Activated T-helper 1 cell treated with Interleukin-2 at 50 U/mL for 16 hours (primary cell): ENCODE measurements around the gene COX7B2.

Experiments
- DNase-seq: peaks from one replicate; pipeline ENCODE4 v3.0.0-alpha.2; 2020; ENCODE audit warnings: low read depth

COX7B2 gene

GRCh38 chr4:46889410-46889809 is 19.6 kb downstream of the COX7B2 start:
- no peak for DNase-seq

- DNase-seq = no peak
Observed at GRCh38 chr4:46886711-46887110, 22.3 kb downstream of the COX7B2 start.

- DNase-seq = no peak
Observed at GRCh38 chr4:46878641-46879040, 30.4 kb downstream of the COX7B2 start.

- no peak for DNase-seq
Observed at GRCh38 chr4:46874811-46875210, 34.2 kb downstream of the COX7B2 start.

GRCh38 chr4:46870411-46870810 is 38.6 kb downstream of the COX7B2 start:
- no peak for DNase-seq

- DNase-seq = no peak
Observed at GRCh38 chr4:46856333-46856732, 52.7 kb downstream of the COX7B2 start.

- no peak for DNase-seq
Observed at GRCh38 chr4:46852800-46853199, 56.2 kb downstream of the COX7B2 start.

GRCh38 chr4:46850026-46850425 is 59.0 kb downstream of the COX7B2 start:
- no peak for DNase-seq

- no peak for DNase-seq
Observed at GRCh38 chr4:46844325-46844917, 64.6 kb downstream of the COX7B2 start.

GRCh38 chr4:46839128-46839527 is 69.9 kb downstream of the COX7B2 start:
- DNase-seq = no peak

- no peak for DNase-seq
Observed at GRCh38 chr4:46837639-46838038, 71.4 kb downstream of the COX7B2 start.

GRCh38 chr4:46836584-46836983 is 72.5 kb downstream of the COX7B2 start:
- DNase-seq = no peak

- DNase-seq = no peak
Observed at GRCh38 chr4:46830971-46831454, 78.0 kb downstream of the COX7B2 start.

- no peak for DNase-seq
Observed at GRCh38 chr4:46820154-46820553, 88.9 kb downstream of the COX7B2 start.

GRCh38 chr4:46819095-46819494 is 90.0 kb downstream of the COX7B2 start:
- DNase-seq = no peak

GRCh38 chr4:46818604-46819003 is 90.4 kb downstream of the COX7B2 start:
- no peak for DNase-seq

- DNase-seq = no peak
Observed at GRCh38 chr4:46817806-46818205, 91.2 kb downstream of the COX7B2 start.

GRCh38 chr4:46804781-46805413 is 104.1 kb downstream of the COX7B2 start:
- DNase-seq = no peak

GRCh38 chr4:46793036-46793435 is 116.0 kb downstream of the COX7B2 start:
- no peak for DNase-seq

- DNase-seq = no peak
Observed at GRCh38 chr4:46781434-46782092, 127.5 kb downstream of the COX7B2 start.

GRCh38 chr4:46765465-46765864 is 143.6 kb downstream of the COX7B2 start:
- DNase-seq = no peak

- no peak for DNase-seq
Observed at GRCh38 chr4:46730075-46730474, 179.0 kb downstream of the COX7B2 start.

- DNase-seq = no peak
Observed at GRCh38 chr4:46720055-46720454, 189.0 kb downstream of the COX7B2 start.
